Skeletal muscle satellite cell (primary cell): ENCODE data around the gene PUSL1.

Experiments used
- H3K27me3 ChIP-seq: 2 replicates; pipeline ENCODE4 v1.7.0; 2013; ENCODE audit warnings: low read length; ENCODE audit not compliant: control insufficient read depth, insufficient read depth
- H3K36me3 ChIP-seq: 2 replicates; pipeline ENCODE4 v1.7.0; 2013; ENCODE audit warnings: mild to moderate bottlenecking, control low read depth, low read length; ENCODE audit not compliant: insufficient read depth
- H3K4me1 ChIP-seq: 2 replicates; pipeline ENCODE4 v1.7.0; 2013; ENCODE audit warnings: low read length; ENCODE audit not compliant: control insufficient read depth, insufficient read depth
- H3K4me2 ChIP-seq: 2 replicates; pipeline ENCODE4 v1.7.0; 2013; ENCODE audit warnings: mild to moderate bottlenecking, low read length
- H3K4me3 ChIP-seq: 2 replicates; pipeline ENCODE4 v1.7.0; 2013; ENCODE audit warnings: low read length
- H3K9ac ChIP-seq: 2 replicates; pipeline ENCODE4 v1.7.0; 2013; ENCODE audit warnings: mild to moderate bottlenecking, low read depth, low read length, moderate library complexity
- H3K9me3 ChIP-seq: replicated peaks from 2 replicates; pipeline ENCODE4 v1.7.0; 2013; ENCODE audit warnings: mild to moderate bottlenecking, control low read depth, low read length

PUSL1 gene

GRCh38 chr1:1308756-1309250 lies 406 bp downstream of the PUSL1 start:
- peaks cover 42% of the 10 kb centered on the region for H3K4me1 ChIP-seq
- H3K9me3 ChIP-seq, result no peaks in the 10 kb centered on the region
- H3K36me3 ChIP-seq, result peaks cover 40% of the 10 kb centered on the region
- peak overlapping the region; percentile 89 for H3K4me3 ChIP-seq
- H3K27me3 ChIP-seq, result no peaks in the 10 kb centered on the region
- H3K4me2 ChIP-seq, result peak overlapping the region; percentile 95
- peak overlapping the region; percentile 90 for H3K9ac ChIP-seq

DNA sequence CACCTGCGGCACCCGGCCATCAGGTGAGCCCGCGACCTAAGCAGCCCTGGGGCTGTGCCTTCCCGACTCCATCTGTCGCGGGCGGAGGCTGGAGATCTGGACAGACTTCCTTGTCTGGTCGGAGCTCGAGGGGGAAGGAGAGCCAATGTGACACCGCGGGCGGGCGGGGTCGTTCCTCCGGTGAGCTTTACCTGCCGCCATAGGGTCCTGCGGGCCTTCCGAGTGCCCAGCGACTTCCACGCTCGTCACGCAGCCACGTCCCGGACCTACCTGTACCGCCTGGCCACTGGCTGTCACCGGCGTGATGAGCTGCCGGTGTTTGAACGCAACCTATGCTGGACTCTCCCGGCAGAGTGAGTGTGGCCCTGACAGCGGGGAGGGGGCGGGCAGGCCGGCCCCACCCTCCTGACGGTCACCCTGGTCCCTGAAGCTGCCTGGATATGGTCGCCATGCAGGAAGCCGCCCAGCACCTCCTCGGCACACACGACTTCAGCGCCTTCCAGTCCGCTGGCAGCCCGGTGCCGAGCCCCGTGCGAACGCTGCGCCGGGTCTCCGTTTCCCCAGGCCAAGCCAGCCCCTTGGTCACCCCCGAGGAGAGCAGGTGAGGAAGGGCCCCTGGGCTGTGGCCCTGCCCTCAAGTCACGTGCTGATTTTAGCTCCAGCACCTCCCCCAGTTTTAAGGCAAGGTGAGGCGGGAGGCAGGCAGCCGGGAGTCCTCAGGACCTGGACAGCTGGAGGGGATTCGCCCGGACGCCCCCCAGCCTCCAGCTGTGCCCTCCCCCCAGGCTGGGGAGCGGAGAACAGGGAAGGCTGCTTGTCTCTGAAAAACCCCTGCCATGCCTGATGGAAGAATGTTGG lies 1.1 kb downstream of the PUSL1 start:
- peak overlapping the region; percentile 95 for H3K4me2 ChIP-seq

DNA sequence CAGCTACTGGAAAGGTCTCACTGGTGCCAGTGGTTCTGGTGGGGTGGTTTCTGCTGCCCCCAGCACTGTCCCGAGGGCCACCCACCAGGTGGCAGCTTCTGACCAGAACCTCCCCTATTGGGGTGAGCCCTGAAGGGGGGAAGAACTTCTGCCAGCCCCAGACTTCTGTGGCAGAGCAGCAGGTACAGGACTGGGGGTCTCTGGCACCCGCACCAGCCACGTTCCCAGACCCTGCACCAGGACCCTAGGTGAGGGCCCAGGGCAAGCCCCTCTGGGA lies 1.6 kb downstream of the PUSL1 start:
- no peaks in the 10 kb centered on the region for H3K27me3 ChIP-seq
- no peak overlapping the region for H3K9ac ChIP-seq
- peaks cover 52% of the 10 kb centered on the region for H3K36me3 ChIP-seq
- no peaks in the 10 kb centered on the region for H3K9me3 ChIP-seq
- H3K4me2 ChIP-seq, result peak overlapping the region; percentile 95
- H3K4me3 ChIP-seq, result no peak overlapping the region
- H3K4me1 ChIP-seq, result peaks cover 32% of the 10 kb centered on the region

More for the DNA sequence above, 1.1 kb downstream of the PUSL1 start:
- Histone ChIP-seq H3K27me3 (no peaks in the 10 kb centered on the region), H3K9me3 (no peaks in the 10 kb centered on the region), H3K9ac (peak overlapping the region; percentile 90), H3K4me1 (peaks cover 38% of the 10 kb centered on the region), H3K36me3 (peaks cover 46% of the 10 kb centered on the region), H3K4me3 (peak overlapping the region; percentile 89)

- H3K4me3 ChIP-seq, result no peak overlapping the region
- H3K9ac ChIP-seq, result no peak overlapping the region
- H3K36me3 ChIP-seq, result peaks cover 55% of the 10 kb centered on the region
- H3K4me1 ChIP-seq, result peaks cover 27% of the 10 kb centered on the region
- no peaks in the 10 kb centered on the region for H3K27me3 ChIP-seq
- no peaks in the 10 kb centered on the region for H3K9me3 ChIP-seq
- H3K4me2 ChIP-seq, result peak overlapping the region; percentile 95
Observed at GRCh38 chr1:1310476-1311053, 2.2 kb downstream of the PUSL1 start.

DNA sequence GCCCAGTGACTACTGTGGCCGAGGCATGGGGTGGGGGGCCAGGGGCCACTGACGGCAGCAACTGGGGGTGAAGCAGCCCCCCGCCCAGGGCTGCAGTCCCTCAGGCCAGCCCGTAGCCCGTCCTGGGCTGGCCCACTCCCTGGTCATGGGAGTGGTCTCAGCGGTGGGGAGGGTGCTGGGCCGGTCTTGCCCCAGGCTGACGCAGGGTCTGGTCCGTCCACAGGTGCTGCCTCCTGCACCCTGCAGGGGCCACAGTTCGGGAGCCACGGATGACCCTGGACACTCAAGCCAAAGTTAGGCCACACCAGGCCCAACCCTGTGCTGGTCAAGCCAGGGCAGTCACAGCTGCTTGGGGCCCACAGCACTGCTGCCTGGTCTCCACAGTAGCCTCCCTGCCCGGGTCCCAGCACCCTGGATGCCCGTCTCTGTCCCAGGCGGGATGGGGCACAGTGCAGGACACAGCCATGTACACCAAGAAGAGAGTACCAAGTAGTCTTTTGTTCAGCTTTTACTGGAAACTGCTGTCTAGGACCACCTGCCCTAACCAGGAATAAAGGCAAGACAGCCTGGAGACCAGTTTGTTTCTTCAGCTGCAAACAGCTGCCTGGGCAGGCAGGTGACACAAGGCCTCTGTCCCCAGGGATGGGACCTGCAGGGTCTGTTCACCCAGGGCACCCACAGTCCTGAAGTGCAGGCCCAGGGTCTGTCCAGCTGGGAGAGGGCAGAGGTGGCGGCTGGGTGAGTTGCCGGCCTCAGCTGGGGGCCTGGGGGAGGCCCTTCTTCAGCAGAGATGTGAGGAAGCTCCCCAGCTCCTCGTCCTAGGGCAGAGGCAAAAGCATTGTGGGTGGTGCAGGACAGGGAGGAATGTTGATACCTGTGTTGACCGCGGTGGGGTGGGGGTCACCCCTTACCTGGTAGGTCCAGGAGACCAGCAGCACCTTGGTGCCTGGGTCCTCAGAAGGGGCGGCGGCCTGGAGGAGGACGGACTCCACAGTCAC lies 3.0 kb downstream of the PUSL1 start:
- peaks cover 19% of the 10 kb centered on the region for H3K4me1 ChIP-seq
- no peak overlapping the region for H3K4me2 ChIP-seq
- no peak overlapping the region for H3K4me3 ChIP-seq
- H3K9ac ChIP-seq, result no peak overlapping the region
- H3K9me3 ChIP-seq, result no peaks in the 10 kb centered on the region
- no peaks in the 10 kb centered on the region for H3K27me3 ChIP-seq
- H3K36me3 ChIP-seq, result peaks cover 58% of the 10 kb centered on the region

DNA sequence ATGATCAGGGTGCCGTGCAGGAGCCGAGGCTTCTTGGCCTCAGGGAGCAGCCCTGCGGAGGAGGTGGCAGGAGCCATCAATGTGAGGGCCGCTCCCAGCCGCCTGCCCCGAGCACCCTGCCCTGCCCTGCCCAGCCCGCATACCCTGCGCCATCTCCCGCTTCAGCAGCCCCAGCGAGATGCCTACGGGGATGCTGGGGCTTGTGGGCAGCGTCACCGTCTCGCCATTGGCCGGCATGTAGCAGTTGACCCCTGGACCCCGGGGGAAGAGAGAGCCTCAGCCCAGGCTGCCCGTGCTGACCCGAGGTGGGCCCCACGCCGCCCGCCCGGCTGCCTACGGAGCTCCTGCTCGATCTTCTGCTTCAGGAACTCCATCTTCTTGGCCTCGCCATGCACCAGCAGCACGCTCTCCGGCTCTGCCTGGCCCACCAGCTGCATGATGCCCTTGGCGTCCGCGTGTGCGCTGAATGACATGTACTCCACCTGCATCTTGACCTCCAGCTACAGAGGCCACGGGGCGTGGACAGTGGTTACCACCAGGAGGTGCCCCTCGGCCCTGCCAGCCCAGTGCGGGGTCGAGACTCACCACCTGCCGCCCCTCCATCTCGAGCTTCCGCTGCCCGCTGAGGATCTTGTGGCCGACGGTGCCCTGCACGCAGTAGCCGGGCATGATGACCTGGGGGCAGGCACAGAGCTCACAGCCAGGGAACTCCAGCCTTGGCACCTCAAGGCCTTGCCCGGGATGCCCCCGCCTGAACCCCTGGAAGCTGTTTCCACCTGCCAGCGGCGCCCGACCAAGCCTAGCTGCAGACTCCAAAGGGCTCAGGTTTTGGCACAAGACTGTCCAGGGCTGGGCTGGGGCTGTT lies 4.3 kb downstream of the PUSL1 start:
- no peak overlapping the region for H3K4me3 ChIP-seq
- no peak overlapping the region for H3K9ac ChIP-seq
- no peaks in the 10 kb centered on the region for H3K27me3 ChIP-seq
- H3K4me1 ChIP-seq, result peaks cover 15% of the 10 kb centered on the region
- H3K9me3 ChIP-seq, result no peaks in the 10 kb centered on the region
- no peak overlapping the region for H3K4me2 ChIP-seq
- peaks cover 65% of the 10 kb centered on the region for H3K36me3 ChIP-seq

- peaks cover 65% of the 10 kb centered on the region for H3K36me3 ChIP-seq
- H3K4me3 ChIP-seq, result no peak overlapping the region
Observed at GRCh38 chr1:1313500-1314236, 5.3 kb downstream of the PUSL1 start.

GRCh38 chr1:1314237-1314586 lies 5.8 kb downstream of the PUSL1 start:
- H3K4me3 ChIP-seq, result no peak overlapping the region
- no peaks in the 10 kb centered on the region for H3K27me3 ChIP-seq
- H3K4me2 ChIP-seq, result no peak overlapping the region
- peaks cover 71% of the 10 kb centered on the region for H3K36me3 ChIP-seq
- H3K9me3 ChIP-seq, result no peaks in the 10 kb centered on the region
- H3K9ac ChIP-seq, result no peak overlapping the region
- H3K4me1 ChIP-seq, result peaks cover 27% of the 10 kb centered on the region

More at GRCh38 chr1:1313500-1314236, 5.3 kb downstream of the PUSL1 start:
- Histone ChIP-seq H3K4me2 (no peak overlapping the region), H3K9me3 (no peaks in the 10 kb centered on the region), H3K27me3 (no peaks in the 10 kb centered on the region), H3K4me1 (peaks cover 24% of the 10 kb centered on the region), H3K9ac (no peak overlapping the region)

DNA sequence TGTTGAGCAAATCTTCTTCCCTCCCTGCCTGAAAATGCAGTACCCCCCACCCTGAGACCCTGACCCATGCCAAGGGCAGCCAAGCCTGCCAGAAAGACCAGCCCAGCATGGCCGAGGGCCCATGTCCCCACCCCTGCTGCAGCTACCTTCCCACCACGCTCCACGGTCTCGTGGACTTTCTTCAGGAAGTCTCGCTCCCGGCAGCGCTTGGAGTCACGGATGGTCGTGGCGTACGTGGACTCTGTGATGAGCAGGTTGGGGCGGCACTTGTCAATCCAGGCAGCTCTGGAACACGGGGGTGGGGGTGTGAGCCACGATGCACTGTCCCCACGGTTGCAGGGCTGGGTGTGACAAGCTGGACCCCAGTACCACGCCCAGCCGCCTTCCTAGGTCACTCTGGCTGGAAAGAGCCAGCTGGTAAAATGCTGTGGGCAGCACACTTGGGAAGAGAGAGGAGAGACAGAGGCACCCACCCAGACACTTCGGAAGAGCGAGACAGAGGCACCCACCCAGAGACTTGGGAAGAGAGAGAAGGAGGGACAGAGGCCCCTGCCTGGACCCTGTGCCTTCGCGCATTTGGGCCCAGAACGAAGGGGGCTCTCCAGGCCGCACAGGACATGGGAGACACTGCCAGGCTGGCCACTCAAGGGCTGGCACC lies 6.4 kb downstream of the PUSL1 start:
- H3K4me1 ChIP-seq, result peaks cover 22% of the 10 kb centered on the region
- H3K36me3 ChIP-seq, result peaks cover 75% of the 10 kb centered on the region

GRCh38 chr1:1315435-1315954 lies 7.1 kb downstream of the PUSL1 start:
- Histone ChIP-seq H3K4me2 (no peak overlapping the region), H3K4me1 (peaks cover 19% of the 10 kb centered on the region), H3K9me3 (no peaks in the 10 kb centered on the region), H3K36me3 (peaks cover 75% of the 10 kb centered on the region), H3K4me3 (no peak overlapping the region), H3K9ac (no peak overlapping the region), H3K27me3 (no peaks in the 10 kb centered on the region)

More for the DNA sequence above, 6.4 kb downstream of the PUSL1 start:
- no peak overlapping the region for H3K9ac ChIP-seq
- no peak overlapping the region for H3K4me2 ChIP-seq
- no peak overlapping the region for H3K4me3 ChIP-seq
- H3K9me3 ChIP-seq, result no peaks in the 10 kb centered on the region
- no peaks in the 10 kb centered on the region for H3K27me3 ChIP-seq
